ENCODE results near the gene TNIP3. TPM values are rescaled to one million over a fixed set of nuclear protein-coding genes. Genes with fewer than 3 reads are reported as not detected.

TNIP3 gene
- total RNA-seq, 1 donor from 2014 or later = not detected

- Histone ChIP-seq H3K27me3 (ENCODE audit: low read depth) (peaks cover 7% of the 10 kb centered on the region), H3K4me1 (no peaks in the 10 kb centered on the region), H3K36me3 (no peaks in the 10 kb centered on the region), H3K27ac (replicated peaks) (no peak overlapping the region), H3K9me3 (replicated peaks) (no peaks in the 10 kb centered on the region), H3K4me3 (no peak overlapping the region)
- DNase-seq = no peak
- intact Hi-C loops (cut with micrococcal nuclease) = no loop called here
- no peak for TF ChIP-seq CTCF (IDR thresholded peaks at IDR 0.05; ENCODE audit: borderline replicate concordance)
These were observed 41.5 kb downstream of the TNIP3 start for GRCh38 chr4:121122661-121123060.

GRCh38 chr4:121119715-121120114 is 44.4 kb downstream of the TNIP3 start:
- no peaks in the 10 kb centered on the region for H3K9me3 ChIP-seq (replicated peaks)
- no peak overlapping the region for H3K27ac ChIP-seq (replicated peaks)
- no peak for TF ChIP-seq CTCF (IDR thresholded peaks at IDR 0.05; ENCODE audit: borderline replicate concordance)
- H3K4me3 ChIP-seq = no peak overlapping the region
- H3K4me1 ChIP-seq = no peaks in the 10 kb centered on the region
- no peak for DNase-seq
- no peaks in the 10 kb centered on the region for H3K36me3 ChIP-seq
- peaks cover 7% of the 10 kb centered on the region for H3K27me3 ChIP-seq (ENCODE audit: low read depth)
- intact Hi-C loops (cut with micrococcal nuclease) = no loop called here

GRCh38 chr4:121118344-121118743 is 45.8 kb downstream of the TNIP3 start:
- Histone ChIP-seq H3K27me3 (ENCODE audit: low read depth) (peaks cover 7% of the 10 kb centered on the region), H3K9me3 (replicated peaks) (no peaks in the 10 kb centered on the region), H3K36me3 (no peaks in the 10 kb centered on the region), H3K4me3 (no peak overlapping the region), H3K27ac (replicated peaks) (no peak overlapping the region), H3K4me1 (no peaks in the 10 kb centered on the region)
- DNase-seq = no peak
- no peak for TF ChIP-seq CTCF (IDR thresholded peaks at IDR 0.05; ENCODE audit: borderline replicate concordance)
- intact Hi-C loops (cut with micrococcal nuclease) = no loop called here

GRCh38 chr4:121114756-121115155 is 49.4 kb downstream of the TNIP3 start:
- H3K27me3 ChIP-seq (ENCODE audit: low read depth) = peaks cover 7% of the 10 kb centered on the region
- no peak for TF ChIP-seq CTCF (IDR thresholded peaks at IDR 0.05; ENCODE audit: borderline replicate concordance)
- H3K4me1 ChIP-seq = no peaks in the 10 kb centered on the region
- no peak overlapping the region for H3K27ac ChIP-seq (replicated peaks)
- no peaks in the 10 kb centered on the region for H3K36me3 ChIP-seq
- no peak overlapping the region for H3K4me3 ChIP-seq
- H3K9me3 ChIP-seq (replicated peaks) = no peaks in the 10 kb centered on the region
- DNase-seq = no peak
- intact Hi-C loops (cut with micrococcal nuclease) = no loop called here

GRCh38 chr4:121112530-121112929 is 51.6 kb downstream of the TNIP3 start:
- Histone ChIP-seq H3K27ac (replicated peaks) (no peak overlapping the region), H3K4me3 (no peak overlapping the region), H3K36me3 (no peaks in the 10 kb centered on the region), H3K4me1 (no peaks in the 10 kb centered on the region), H3K9me3 (replicated peaks) (no peaks in the 10 kb centered on the region), H3K27me3 (ENCODE audit: low read depth) (peaks cover 3% of the 10 kb centered on the region)
- intact Hi-C loops (cut with micrococcal nuclease) = no loop called here
- TF ChIP-seq CTCF (IDR thresholded peaks at IDR 0.05; ENCODE audit: borderline replicate concordance) = peak; percentile 63
- no peak for DNase-seq

- intact Hi-C loops (cut with micrococcal nuclease) = no loop called here
- no peak overlapping the region for H3K4me3 ChIP-seq
- H3K36me3 ChIP-seq = no peaks in the 10 kb centered on the region
- no peaks in the 10 kb centered on the region for H3K9me3 ChIP-seq (replicated peaks)
- no peak for DNase-seq
- TF ChIP-seq CTCF (IDR thresholded peaks at IDR 0.05; ENCODE audit: borderline replicate concordance) = no peak
- no peak overlapping the region for H3K27ac ChIP-seq (replicated peaks)
- H3K4me1 ChIP-seq = no peaks in the 10 kb centered on the region
- H3K27me3 ChIP-seq (ENCODE audit: low read depth) = peaks cover 23% of the 10 kb centered on the region
These were observed 55.6 kb downstream of the TNIP3 start for GRCh38 chr4:121108557-121108956.
